GM18907 (cell line): Measurements from ENCODE around the gene UROC1.
"Not testable (repeated sequence)": the region's sequence is repeated elsewhere in the genome, so short reads cannot be mapped to it uniquely, and the experiment has no call there.

ENCODE experiments used
- ATAC-seq: cut with Tn5 transposase; IDR thresholded peaks from one replicate; pipeline ENCODE4 v1.9.1; 2021; ENCODE audit warnings: mild to moderate bottlenecking, moderate library complexity; ENCODE audit not compliant: unreplicated experiment

The UROC1 gene

DNA sequence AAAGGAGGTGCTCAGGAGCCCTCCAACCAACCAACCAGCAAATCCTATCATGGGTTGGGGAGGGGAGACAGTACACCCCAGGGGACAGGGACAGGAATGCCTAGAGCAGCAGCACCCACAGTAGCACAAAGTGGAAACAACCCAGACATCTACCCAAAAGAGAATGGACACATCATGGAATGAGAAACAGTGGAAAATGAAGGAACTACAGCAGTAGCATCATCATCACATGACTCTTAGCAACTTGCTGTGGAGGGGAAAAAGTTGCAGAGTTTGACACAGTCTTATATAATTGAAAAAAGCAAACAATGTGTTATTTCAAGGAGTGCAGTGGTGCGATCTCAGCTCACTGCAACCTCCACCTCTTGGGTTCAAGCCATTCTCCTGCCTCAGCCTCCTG lies 30.1 kb upstream of the UROC1 start:
- no peak for ATAC-seq

GRCh38 chr3:126546549-126547239 lies 29.1 kb upstream of the UROC1 start:
- ATAC-seq: no peak

- no peak for ATAC-seq
Observed at GRCh38 chr3:126546013-126546412, 28.4 kb upstream of the UROC1 start.

DNA sequence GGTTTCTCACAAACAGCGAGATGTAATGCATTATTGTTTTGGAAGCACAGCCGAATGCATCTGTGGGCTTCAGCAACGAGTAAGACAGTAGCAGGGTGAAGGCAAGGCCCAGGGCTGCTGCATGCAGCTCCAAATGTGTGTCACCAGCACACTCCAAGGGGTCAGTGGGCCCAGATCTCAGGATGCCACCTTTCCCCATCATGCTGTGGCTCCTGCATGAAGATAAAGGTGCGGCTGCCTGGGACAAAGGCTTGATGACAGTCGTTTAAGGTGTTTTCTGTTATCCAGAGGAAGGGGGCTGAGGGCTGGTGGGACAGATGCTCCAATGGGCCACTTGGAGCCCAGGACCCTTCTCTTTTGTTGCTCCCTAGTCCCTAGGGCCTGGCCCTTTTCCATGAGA lies 28.0 kb upstream of the UROC1 start:
- ATAC-seq: no peak

DNA sequence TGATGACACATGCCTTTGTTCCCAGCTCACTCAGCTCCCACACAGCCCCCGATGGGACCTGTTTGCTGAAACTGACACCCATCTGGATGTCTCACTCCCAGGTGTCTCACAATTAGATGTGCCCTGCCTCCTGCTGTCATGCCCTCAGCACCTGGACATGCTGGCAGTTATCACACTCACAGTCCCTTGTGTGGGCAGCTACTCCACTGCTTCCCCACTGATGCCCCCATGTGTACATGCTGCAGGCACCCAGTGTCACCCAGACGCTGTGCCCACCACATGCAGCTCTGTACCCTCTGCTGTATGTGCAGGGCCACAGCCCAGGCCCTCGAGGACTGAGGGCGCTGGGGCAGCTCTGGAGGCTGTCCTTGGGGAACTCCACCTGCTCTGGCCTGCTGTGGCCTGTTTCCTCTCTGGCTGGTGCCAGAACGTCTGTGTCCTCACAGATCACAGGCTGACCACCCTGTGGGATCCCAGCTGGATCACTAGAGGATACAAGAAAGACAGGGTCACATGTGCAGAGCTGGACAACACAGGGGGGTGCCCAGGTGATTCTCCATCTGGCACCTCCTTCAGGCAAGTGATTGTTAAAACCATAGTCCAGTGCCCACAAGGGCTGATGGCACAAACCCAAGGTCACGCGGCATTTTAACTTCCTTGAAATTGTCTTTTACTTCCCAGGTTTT lies 27.2 kb upstream of the UROC1 start:
- ATAC-seq: no peak

DNA sequence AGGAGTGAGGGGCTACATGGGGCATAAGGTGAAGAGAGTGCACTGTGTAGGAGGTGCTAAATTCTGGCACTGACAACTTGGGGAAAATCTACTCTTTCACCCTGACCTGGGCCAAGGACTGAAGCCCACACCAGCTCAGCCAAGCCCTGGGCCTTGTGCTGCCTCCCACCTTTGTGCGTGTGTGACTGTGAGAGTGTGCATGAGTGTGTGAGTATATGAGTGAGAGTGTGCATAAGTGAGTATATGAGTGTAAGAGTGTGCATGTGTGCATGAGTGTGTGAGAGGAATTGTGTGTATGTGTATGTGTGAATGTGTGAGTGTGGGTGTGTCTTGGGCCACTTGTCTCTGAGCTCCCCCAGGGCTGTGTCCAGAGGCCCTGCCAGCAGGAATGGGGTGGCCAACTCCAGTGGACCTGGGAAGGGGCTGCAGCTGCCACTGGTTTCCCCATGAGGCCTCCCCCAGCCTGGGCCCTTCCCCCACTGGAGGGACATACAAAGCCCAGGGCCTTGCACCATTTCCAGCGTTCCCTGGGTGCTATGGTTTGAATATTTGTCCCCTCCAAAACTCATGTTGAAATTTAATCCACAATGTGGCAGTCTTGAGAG lies 26.0 kb upstream of the UROC1 start:
- no peak for ATAC-seq

DNA sequence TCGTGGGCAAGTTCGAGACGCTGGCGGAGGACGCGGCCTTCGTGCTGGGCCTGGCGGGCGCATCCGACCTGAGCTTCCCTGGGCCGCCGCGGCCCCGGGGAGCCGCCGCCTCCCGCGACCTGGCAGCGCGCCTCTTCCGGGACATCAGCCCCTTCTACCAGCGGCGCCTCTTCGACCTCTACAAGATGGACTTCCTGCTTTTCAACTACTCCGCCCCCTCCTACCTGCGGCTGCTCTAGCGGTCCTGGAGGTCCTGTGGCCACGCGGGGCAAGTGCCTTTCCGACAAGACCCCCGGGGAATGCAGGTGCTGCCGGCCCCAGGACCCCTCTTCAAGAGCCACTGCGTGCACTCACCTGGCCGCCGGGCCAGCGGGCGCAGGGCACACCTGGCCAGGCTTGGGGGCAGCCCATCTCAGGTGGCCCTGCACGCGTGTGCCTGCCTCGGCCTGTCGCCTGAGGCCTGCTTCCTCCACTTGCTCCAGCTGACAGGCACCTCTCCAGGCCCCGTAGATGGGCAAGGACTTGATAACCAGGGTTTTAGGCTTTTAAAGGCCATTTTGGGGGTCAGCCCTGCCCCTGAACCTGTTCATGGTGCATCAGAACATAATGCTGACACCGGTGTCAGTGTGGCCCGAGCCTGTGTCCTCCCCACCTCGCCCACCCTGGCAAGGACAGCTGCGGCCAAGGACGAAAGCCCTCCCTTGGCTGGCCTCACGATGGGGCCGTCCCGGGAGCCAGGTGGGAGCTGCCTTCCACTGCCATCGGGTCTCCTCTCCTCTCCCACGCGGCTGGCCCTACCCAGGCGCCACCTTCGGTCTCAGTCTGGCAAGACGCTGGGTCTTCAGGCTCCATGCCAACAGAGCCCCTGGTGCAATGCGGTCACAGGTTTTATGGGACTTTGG lies 25.0 kb upstream of the UROC1 start:
- no peak for ATAC-seq

- no peak for ATAC-seq
Observed at GRCh38 chr3:126541628-126542339, 24.2 kb upstream of the UROC1 start.

DNA sequence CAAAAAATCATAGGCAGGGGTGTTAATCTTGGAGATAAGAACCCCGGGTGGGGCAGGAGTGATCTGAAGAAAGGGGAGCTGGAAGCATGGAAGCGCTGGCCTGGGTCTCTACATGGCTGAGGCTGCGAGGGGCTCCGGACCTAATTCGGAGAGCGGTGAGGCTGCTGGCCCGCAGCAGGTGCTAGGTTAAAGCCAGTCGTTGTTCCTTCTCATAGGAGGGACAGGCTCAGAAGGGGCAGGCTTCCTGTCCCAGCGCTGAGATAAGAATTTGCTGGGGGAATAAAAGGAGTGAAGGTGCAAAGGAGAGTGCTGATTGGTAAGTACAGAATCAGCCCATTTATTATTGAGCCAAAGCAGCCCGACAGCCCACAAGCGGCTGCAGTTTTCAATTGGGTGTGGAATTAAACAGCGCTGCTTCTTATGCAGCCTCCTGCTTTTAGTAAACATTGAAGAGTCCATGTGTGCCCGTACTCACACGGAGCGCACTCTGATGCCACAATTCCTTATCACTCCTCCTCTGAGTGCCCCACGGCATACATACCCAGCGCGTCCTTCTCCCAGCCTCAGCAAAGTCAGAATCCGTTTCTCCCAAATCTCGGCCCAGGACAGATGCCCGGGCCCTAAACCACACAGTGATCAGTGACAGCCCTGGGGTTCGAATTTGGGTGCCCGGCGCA lies 23.5 kb upstream of the UROC1 start:
- ATAC-seq: no peak

DNA sequence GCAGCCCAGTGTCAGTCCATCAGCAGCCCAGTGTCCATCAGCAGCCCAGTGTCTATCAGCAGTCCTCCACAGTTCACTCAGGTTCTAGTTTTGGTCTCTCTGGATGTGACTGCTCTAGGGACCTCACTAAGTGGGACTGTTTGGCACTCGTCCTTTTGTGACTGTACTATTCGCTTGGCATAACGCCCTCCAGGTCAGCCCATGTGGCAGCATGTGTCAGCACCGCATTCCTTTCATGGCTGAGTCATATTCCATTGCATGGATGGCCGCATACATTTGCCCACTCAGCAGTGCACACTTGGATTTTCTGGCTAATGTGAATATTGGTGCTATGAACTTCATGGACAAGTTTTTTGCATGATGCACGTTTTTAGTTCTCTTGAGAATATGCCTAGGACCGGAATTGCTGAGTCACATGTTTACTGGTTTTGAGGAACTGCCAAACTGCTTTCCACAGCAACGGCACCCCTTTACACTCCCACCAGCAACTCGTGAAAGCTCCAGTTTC lies 22.8 kb upstream of the UROC1 start:
- ATAC-seq: no peak

DNA sequence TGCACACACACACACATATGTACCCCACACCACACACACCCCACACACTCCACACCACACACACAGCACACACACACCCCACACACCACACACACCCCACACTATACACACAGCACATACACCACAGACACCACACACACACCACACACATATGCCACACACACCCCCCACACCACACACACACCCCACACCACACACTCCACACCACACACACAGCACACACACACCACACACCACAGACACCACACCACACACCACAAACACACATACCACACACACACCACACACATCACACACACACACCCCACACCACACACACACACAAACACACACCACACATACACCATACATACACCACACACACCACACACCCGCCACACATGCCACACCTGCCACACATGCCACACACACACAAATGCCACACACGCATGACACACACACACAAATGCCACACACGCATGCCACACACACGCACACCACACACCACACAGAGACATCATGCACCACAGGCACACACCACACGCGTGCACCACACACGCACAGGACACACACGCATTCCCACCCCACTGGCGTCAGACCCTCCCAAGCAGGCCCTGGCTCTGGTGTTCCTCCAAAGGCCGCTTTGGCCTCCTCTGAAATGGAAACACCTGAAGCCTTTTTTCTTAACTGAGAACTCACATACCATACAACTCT lies 22.1 kb upstream of the UROC1 start:
- ATAC-seq: no peak

DNA sequence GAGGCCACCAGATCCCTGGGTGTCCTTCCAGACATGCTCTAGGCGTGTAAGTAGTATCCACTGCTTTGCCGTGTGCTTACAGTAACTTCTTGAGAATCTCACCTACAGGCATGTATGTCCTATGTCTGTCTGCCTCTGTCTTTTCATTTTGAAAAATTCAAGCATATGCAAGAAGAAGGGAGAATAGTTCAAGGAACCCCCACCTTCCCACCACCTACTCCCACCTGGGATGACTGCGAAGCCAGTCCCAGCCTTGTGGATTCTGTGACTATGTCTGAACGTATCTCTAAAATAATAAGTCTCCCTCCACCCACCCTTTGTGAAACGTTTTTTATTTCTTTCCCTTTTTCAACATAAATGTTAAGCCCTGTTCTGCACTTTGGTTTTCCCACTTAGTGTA lies 21.4 kb upstream of the UROC1 start:
- ATAC-seq: no peak

DNA sequence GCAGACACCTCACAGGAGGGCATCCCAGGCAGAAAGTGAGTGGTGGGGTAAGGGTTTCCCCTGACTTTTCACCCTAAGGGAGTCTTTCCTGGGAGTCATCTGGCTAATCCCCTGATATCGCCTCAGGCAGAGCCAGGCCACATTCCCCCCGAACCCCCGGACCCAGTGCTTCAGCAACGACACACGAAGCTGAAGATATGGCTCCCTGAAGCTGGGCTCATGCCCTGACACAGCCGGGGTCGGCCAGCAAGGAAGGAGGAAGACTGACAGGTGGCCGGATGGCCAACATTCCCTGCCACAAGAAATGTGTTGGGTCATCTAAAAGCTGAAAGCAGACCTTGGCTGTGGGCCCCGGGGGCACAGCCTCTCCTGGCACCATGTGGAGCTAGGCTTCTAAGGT lies 20.7 kb upstream of the UROC1 start:
- no peak for ATAC-seq

- ATAC-seq: no peak
Observed at GRCh38 chr3:126537730-126538281, 20.2 kb upstream of the UROC1 start.

DNA sequence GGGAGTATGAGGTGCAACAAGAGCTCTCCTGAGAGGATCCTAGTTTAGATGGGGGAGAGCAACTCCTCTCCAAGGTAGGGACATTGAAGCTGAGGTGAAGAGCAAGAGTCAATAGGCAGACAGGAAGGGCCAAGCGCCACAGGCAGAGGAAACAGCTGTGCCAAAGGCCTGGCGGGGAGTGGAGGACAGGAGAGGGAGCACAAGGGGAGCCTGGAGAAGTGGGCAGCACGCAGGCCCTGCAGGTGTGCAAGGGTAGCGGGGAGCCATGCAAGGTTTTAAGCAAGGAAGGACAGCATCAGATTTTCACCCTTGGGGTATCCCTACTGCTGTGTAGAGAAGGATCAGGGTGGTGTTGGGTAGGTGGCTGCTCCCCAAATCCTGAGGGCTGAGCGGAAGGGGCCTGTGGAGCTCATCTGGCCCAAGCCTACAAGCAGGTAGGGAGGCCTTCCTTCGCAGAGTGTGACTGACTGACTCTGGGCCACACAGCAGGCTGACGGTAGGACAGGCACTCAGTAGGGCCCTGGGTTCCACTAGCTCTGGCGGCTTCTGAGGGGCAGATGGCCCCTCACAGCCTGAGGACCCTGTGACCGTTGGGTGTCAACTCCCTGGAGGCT lies 19.6 kb upstream of the UROC1 start:
- no peak for ATAC-seq

- ATAC-seq: no peak
Observed at GRCh38 chr3:126536126-126536525, 18.6 kb upstream of the UROC1 start.

- no peak for ATAC-seq
Observed at GRCh38 chr3:126535636-126536035, 18.1 kb upstream of the UROC1 start.

DNA sequence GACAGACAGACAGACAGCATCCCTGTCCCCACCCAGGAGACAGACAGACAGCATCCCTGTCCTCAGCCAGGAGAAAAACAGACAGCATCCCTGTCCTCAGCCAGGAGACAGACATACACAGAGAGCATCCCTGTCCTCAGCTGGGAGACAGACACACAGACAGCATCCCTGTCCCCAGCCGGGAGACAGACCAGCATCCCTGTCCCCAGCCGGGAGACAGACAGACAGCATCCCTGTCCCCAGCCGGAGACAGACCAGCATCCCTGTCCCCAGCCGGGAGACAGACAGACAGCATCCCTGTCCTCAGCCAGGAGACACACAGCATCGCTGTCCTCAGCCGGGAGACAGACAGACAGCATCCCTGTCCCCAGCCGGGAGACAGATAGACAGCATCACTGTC lies 17.1 kb upstream of the UROC1 start:
- not testable (repeated sequence) for ATAC-seq

GRCh38 chr3:126533506-126533905 lies 15.9 kb upstream of the UROC1 start:
- no peak for ATAC-seq
